GM18508 (cell line): ENCODE results near the gene MATR3.
"Not testable (repeated sequence)": the region's sequence is repeated elsewhere in the genome, so short reads cannot be mapped to it uniquely, and the experiment has no call there.

Source experiments
- ATAC-seq: cut with Tn5 transposase; IDR thresholded peaks from one replicate; pipeline ENCODE4 v1.9.1; 2021; ENCODE audit warnings: moderate number of reproducible peaks; ENCODE audit not compliant: insufficient read depth, unreplicated experiment

The MATR3 gene

GRCh38 chr5:139296862-139297326 is 3.4 kb downstream of the MATR3 start:
- no peak for ATAC-seq

DNA sequence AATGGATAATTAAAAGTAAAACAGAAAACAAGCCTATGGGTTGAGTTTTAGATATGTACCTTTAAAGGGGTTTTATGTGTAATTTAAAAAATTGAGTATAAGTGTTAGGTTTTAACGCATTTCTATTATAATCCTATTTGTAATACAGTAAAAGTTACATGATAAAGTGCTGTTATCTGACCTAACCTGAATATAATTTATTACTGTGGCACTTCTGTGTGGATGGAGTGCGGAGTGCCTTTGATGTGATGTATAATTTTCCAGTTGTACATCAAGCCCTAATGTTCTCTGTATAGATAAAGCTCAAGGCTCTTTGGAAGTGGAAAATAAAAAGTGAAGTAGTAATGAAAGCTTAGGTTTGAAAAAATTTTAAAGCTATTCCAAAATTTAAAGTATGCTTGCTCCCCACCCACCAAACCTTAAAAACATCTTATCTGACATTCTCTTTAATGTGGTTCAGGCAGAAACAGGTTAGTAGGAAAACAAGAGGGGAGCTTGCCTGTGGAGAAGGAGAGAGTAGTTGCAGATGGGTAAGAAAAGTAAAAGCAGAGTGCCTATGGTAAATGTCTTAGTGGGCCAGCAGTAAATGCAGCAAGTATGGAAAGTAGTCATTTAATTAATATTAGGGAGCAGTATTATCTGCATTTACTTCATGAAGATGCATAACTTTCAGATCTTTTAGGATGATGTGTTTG is 4.0 kb downstream of the MATR3 start:
- no peak for ATAC-seq

DNA sequence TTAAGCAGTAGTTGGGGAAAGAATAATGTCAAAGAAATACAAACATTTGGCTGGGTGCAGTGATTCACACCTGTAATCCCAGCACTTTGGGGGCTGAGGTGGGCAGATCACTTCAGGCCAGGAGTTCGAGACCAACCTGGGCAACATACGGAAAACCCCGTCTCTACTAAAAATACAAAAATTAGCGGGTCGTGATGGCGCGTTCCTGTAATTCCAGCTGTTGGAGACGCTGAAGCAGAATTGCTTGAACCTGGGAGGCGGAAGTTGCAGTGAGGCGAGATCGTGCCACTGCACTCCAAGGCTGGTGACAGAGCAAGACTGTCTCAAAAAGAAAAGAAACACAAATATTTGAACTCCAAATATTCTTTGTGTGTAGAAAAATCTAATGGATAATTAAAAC is 4.7 kb downstream of the MATR3 start:
- ATAC-seq, result no peak

DNA sequence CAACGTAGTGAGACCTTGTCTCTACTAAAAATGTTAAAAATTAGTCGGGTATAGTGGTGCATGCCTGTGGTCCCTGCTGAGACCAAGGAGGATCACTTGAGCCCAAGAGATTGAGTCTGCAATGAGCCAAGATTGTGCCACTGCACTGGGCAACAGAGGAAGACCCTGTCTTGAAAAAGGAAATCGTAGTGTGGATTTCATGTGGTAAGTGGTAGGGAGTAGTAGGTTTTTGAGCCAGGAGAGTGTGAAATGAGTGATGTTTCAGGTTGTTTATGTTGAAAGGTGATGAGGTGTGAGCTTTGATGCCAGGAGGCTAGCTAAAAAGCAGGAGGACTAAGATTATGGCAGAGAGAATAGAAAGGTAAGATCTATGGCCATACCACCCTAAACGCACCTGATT is 5.9 kb downstream of the MATR3 start:
- ATAC-seq, result no peak

DNA sequence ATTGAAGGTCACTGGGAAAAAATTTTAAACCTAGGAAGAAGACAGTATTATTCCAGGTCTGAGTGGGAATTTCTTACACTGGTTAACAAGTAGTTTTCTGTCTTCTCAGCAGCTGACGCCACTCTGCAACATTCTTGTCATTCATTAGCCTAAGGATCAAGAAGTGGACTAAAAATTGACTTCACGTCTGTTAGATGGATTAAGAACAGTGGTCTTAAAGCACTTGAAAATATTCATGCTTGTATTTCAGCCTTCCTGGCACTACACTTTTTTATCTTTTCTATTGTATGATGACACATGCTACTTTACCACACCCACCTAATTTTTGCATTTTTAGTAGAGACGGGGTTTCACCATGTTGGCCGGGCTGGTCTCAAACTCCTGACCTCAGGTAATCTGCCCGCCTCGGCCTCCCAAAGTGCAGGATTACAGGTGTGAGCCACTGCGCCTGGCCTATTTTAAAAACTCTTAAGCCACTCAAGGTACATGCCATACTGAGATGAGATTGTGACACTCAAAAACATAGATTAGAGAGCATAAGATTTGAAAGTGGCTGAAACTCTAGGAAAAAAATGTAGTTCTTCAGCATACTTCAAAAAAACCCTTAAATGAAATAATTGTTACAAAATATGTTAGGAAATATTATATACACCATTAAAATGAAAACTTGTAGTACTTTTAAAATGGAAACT is 8.4 kb downstream of the MATR3 start:
- ATAC-seq, result no peak

DNA sequence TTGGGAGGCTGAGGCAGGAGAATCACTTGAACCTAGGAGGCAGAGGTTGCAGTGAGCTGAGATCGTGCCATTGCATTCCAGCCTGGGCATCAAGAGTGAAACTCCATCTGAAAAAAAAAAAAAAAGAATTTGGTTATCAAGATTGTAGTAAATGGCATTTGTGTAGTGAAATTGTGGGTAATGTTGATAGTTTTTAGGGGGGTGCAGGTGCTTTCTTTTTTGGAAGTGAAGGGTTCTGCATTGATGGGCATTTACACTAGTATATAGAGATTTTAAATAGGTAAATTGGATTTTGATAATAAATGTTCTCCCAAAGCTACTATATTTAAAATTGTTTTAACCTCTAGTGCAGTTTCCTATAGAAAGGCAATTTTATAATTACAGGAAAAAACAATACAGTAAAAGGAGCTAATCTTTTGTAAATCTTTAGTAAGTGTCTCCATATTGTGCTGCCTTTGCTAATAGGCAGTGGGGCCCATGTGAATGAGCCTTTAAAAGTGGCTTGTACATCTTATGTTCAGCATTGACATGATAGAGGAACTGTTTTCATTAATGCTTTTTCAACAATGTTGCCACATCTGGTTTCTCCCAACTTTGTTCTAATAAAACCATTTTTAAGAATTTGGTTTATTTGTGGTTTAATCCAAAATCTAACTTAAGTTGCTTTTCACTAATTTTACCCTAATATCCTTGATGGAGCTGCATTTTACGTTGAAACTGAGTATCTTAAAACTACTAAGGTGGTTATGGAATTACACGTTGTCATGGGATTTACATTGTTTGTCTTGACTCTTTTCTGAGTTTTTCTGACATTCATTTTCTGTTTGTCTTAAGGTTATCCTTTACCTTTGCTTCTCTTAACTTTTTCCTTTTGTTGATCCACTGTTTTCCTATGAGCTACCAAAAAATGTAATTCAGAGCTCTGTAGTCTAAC is 11.1 kb downstream of the MATR3 start:
- no peak for ATAC-seq

GRCh38 chr5:139306197-139306596 is 12.7 kb downstream of the MATR3 start:
- no peak for ATAC-seq

- no peak for ATAC-seq
These were observed 13.3 kb downstream of the MATR3 start for GRCh38 chr5:139306628-139307379.

- ATAC-seq, result no peak
These were observed 15.3 kb downstream of the MATR3 start for GRCh38 chr5:139308797-139309196.

DNA sequence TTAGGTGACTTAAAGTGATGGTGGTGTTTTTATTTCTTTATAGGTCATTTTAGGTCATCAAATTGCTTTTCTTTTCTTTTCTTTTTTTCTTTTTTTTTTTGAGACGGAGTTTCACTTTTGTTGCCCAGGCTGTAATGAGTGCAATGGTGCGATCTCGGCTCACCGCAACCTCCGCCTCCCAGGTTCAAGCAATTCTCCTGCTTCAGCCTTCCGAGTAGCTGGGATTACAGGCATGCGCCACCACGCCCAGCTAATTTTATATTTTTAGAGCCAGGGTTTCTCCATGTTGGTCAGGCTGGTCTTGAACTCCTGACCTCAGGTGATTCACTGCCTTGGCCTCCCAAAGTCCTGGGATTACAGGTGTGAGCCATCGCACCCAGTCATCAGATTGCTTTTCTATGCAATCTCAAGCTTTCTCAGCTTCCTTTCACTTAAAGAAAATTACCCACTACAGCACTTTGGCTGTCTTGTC is 17.2 kb downstream of the MATR3 start:
- not testable (repeated sequence) for ATAC-seq

DNA sequence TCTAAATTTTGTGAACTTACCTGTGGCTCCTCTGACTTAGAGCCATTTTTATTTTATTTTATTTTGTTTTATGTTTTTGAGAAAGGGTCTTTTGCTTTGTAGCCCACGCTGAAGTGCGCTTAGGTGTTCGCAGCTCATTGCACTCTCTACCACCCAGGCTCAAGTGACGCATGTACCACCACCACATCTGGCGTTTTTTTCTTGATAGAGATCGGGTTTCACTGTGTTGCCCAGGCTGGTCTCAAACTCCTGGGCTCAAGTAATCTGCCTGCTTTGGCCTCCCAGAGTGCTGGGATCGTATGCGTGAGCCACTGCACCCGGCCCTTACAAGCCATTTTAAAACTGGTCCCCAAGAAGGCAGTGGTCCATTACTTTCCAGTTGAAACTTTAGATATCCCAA is 18.5 kb downstream of the MATR3 start:
- no peak for ATAC-seq

DNA sequence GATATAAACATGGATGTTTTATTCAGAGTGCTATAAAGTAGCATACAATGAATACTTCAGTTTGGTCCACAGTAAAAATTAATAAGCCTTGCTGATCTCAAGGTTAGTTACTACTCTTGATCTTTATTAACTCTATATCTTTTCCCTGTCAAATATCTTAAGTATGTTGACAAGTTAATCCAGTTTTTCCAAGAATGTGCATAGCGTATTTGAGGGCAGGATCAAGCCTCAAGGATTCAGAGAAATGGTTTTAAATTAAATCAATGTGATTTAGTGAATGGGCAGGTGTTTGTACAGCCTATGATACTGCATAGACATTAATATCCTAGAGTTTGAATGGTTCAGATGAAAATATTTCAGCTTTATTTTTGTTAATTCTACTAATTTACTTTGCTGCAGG is 20.7 kb downstream of the MATR3 start:
- ATAC-seq, result no peak

- no peak for ATAC-seq
These were observed 21.6 kb downstream of the MATR3 start for GRCh38 chr5:139315056-139315615.

DNA sequence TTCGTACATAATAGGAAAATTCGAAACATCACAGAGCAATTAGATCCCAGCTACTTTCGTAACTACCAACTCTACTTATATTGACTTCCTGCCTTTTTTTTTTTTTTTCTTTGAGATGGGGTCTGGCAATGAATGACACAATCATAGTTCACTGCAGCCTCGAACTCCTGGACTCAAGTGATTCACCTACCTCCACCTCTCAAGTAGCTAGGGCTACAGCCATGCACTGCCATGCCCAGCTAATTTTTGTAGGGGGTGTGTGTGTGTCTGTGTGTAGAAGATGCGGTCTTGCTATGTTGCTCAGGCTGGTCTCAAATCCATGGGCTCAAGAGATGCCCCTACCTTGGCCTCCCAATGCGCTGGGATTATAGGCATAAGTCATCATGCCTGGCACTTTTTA is 42.3 kb downstream of the MATR3 start:
- ATAC-seq, result no peak

GRCh38 chr5:139340051-139340450 is 46.5 kb downstream of the MATR3 start:
- no peak for ATAC-seq

DNA sequence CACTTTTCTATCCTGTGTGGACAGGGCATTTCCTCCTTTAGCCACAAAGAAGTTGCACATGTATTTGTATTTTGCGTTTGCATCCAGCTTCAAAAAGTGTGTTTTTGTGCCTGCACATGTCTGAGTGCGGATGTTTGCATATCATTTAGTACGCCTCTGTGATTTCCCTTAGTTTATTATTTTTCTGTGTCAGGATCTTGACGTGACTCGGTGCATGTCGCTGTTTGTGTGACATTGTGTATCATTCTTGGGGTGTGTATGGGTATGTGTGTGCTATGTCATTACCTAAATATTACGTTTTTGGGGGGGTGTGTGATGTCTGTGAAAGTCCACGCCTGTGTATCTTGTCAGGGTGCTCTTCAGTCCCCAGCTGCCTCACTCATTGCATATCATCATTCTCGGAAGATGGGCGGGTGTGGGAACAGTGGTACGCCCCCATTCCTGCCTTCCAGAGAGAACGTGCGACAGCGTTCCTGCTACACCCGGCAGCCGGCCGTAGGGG is 47.7 kb downstream of the MATR3 start:
- peak; percentile 14 for ATAC-seq

- ATAC-seq, result peak; percentile 67
These were observed 48.3 kb downstream of the MATR3 start, which contains the start of gene PAIP2 for GRCh38 chr5:139341689-139342422. Gene PAIP2, plus strand, starts transcription at chr5:139341854. Its CDS starts 21,931 bp downstream, at chr5:139363785.

DNA sequence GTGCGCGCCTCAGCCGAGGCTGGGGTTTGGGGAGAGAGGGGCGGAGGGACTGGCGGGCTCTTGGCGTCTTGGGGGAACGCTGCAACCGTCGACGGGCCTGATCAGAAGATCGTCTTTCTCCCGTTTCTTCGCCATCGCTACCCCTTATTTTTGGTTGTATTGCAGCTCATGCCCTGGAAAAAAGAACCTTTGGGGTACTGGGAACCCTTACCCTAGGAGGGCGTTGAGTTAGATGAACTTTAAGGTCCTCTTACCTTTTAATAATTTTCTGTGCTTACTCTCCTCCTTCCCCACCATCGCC is 48.8 kb downstream of the MATR3 start:
- peak; percentile 11 for ATAC-seq

- no peak for ATAC-seq
These were observed 49.9 kb downstream of the MATR3 start for GRCh38 chr5:139343476-139343875.
